ENCODE measurements around the gene SGO1.
A peak's percentile ranks its signal among the peaks of the same experiment; 100 is the strongest.

- TF ChIP-seq EZH2 (IDR thresholded peaks at IDR 0.05; ENCODE audit: low read length): no peak
- peak in 1 of 3 experiments; percentile 28 for TF ChIP-seq CTCF (optimal IDR thresholded peaks at IDR 0.05 in 1 of 3, IDR thresholded peaks at IDR 0.05 in 1 of 3, conservative IDR thresholded peaks at IDR 0.05 in 1 of 3; ENCODE audit: extremely low read depth in 1 of 3, insufficient read depth in 2 of 3, low read length in 3 of 3)
Measured at GRCh38 chr3:20154928-20155327, 31.1 kb downstream of the SGO1 start.

All from keratinocyte (primary cell).